ENCODE data around the gene PLPPR1. TPM values are rescaled to one million over a fixed set of nuclear protein-coding genes. Genes with fewer than 3 reads are reported as not detected.

The PLPPR1 gene
- total RNA-seq, 1 experiment from 2014 or later: not detected

- no peak for TF ChIP-seq CTCF (IDR thresholded peaks at IDR 0.05)
- TF ChIP-seq TCF7L2 (IDR thresholded peaks at IDR 0.05; ENCODE audit: low read depth, low read length): no peak
- no peak for TF ChIP-seq REST (IDR thresholded peaks at IDR 0.05; ENCODE audit: insufficient read depth in 1 of 2, low read depth in 2 of 2, low read length in 1 of 2)
- TF ChIP-seq POLR2AphosphoS5 (IDR thresholded peaks at IDR 0.05; ENCODE audit: low read depth, low read length): no peak
- no peak for TF ChIP-seq SIN3A (IDR thresholded peaks at IDR 0.05; ENCODE audit: borderline replicate concordance, insufficient read depth, low read depth, low read length)
- intact Hi-C loops (cut with micrococcal nuclease; ENCODE audit: unreplicated experiment) (no loop called here), in situ Hi-C loops (cut with HindIII; ENCODE audit: low pct_unique_long_range_greater_than_20kb, low sequenced_read_pairs) (no loop called here)
- no peaks in the 10 kb centered on the region for H3K9me3 ChIP-seq (ENCODE audit: control insufficient read depth, insufficient read depth, low read depth, low read length)
- ATAC-seq (no peak), DNase-seq (ENCODE audit: low read depth, low spot score) (no peak)
- H3K36me3 ChIP-seq (ENCODE audit: control insufficient read depth, insufficient read depth, low read length): no peaks in the 10 kb centered on the region
- no peak overlapping the region for H3K4me3 ChIP-seq (ENCODE audit: low read depth in 2 of 2, low read length in 2 of 2)
- CTCF ChIA-PET: no interaction called here
- POLR2A ChIA-PET: no interaction called here
- H3K4me1 ChIP-seq (ENCODE audit: control insufficient read depth, insufficient read depth, low read length): no peaks in the 10 kb centered on the region
- no TSS peak for BruUV-seq (replicated peaks)
- no peaks in the 10 kb centered on the region for H3K27me3 ChIP-seq (ENCODE audit: control insufficient read depth, insufficient read depth, low read length)
- H3K27ac ChIP-seq (ENCODE audit: low read length): no peak overlapping the region
Measured at GRCh38 chr9:101130054-101130453, 101.5 kb downstream of the PLPPR1 start.

- no TSS peak for BruUV-seq (replicated peaks)
- TF ChIP-seq CTCF (IDR thresholded peaks at IDR 0.05) (no peak), SIN3A (IDR thresholded peaks at IDR 0.05; ENCODE audit: borderline replicate concordance, insufficient read depth, low read depth, low read length) (no peak), TCF7L2 (IDR thresholded peaks at IDR 0.05; ENCODE audit: low read depth, low read length) (no peak), POLR2AphosphoS5 (IDR thresholded peaks at IDR 0.05; ENCODE audit: low read depth, low read length) (no peak), REST (IDR thresholded peaks at IDR 0.05; ENCODE audit: insufficient read depth in 1 of 2, low read depth in 2 of 2, low read length in 1 of 2) (no peak)
- no peak overlapping the region for H3K27ac ChIP-seq (ENCODE audit: low read length)
- ATAC-seq (no peak), DNase-seq (ENCODE audit: low read depth, low spot score) (no peak)
- ChIA-PET CTCF (no interaction called here), POLR2A (no interaction called here)
- H3K9me3 ChIP-seq (ENCODE audit: control insufficient read depth, insufficient read depth, low read depth, low read length): no peaks in the 10 kb centered on the region
- in situ Hi-C loops (cut with HindIII; ENCODE audit: low pct_unique_long_range_greater_than_20kb, low sequenced_read_pairs) (no loop called here), intact Hi-C loops (cut with micrococcal nuclease; ENCODE audit: unreplicated experiment) (no loop called here)
- H3K4me1 ChIP-seq (ENCODE audit: control insufficient read depth, insufficient read depth, low read length): no peaks in the 10 kb centered on the region
- no peaks in the 10 kb centered on the region for H3K36me3 ChIP-seq (ENCODE audit: control insufficient read depth, insufficient read depth, low read length)
- no peaks in the 10 kb centered on the region for H3K27me3 ChIP-seq (ENCODE audit: control insufficient read depth, insufficient read depth, low read length)
- H3K4me3 ChIP-seq (ENCODE audit: low read depth in 2 of 2, low read length in 2 of 2): no peak overlapping the region
Measured at GRCh38 chr9:101131326-101131725, 102.8 kb downstream of the PLPPR1 start.

Data from Panc1 (cell line).